Ishikawa (cell line): Measurements from ENCODE around the gene DAO.

Source experiments
- CEBPB ChIP-seq: IDR thresholded peaks from 2 replicates; pipeline ENCODE4 v1.6.1; 2012
- CREB1 ChIP-seq: IDR thresholded peaks from 2 replicates; pipeline ENCODE4 v1.6.1; 2012; ENCODE audit warnings: low read depth
- EGR1 ChIP-seq: IDR thresholded peaks from 2 replicates; pipeline ENCODE4 v1.6.1; 2012
- EP300 ChIP-seq: IDR thresholded peaks from 2 replicates; pipeline ENCODE4 v1.6.1; 2012; ENCODE audit warnings: borderline replicate concordance
- FOXM1 ChIP-seq: IDR thresholded peaks from 2 replicates; pipeline ENCODE4 v1.6.1; 2012; ENCODE audit warnings: low read depth, borderline replicate concordance
- MAX ChIP-seq: IDR thresholded peaks from 2 replicates; pipeline ENCODE4 v1.6.1; 2012
- NFIC ChIP-seq: IDR thresholded peaks from 2 replicates; pipeline ENCODE4 v1.6.1; 2012
- RAD21 ChIP-seq: IDR thresholded peaks from 2 replicates; pipeline ENCODE4 v1.6.1; 2012; ENCODE audit warnings: low read depth
- REST ChIP-seq: IDR thresholded peaks from 2 replicates; pipeline ENCODE4 v1.6.1; 2012; ENCODE audit warnings: low read depth, mild to moderate bottlenecking
- TAF1 ChIP-seq: IDR thresholded peaks from 2 replicates; pipeline ENCODE4 v1.6.1; 2012; ENCODE audit warnings: low read depth, mild to moderate bottlenecking
- TCF12 ChIP-seq: IDR thresholded peaks from 2 replicates; pipeline ENCODE4 v1.6.1; 2012; ENCODE audit warnings: low read depth
- TEAD4 ChIP-seq: IDR thresholded peaks from 2 replicates; pipeline ENCODE4 v1.6.1; 2012
- USF1 ChIP-seq: IDR thresholded peaks from 2 replicates; pipeline ENCODE4 v1.6.1; 2012
- YY1 ChIP-seq: IDR thresholded peaks from 2 replicates; pipeline ENCODE4 v1.6.1; 2012; ENCODE audit warnings: low read depth
- ZBTB7A ChIP-seq: IDR thresholded peaks from 2 replicates; pipeline ENCODE4 v1.6.1; 2012; ENCODE audit warnings: low read depth

The DAO gene

GRCh38 chr12:108858311-108859074 lies 21.4 kb upstream of the DAO start:
- TF ChIP-seq USF1 (no peak), TEAD4 (no peak)

GRCh38 chr12:108859923-108860291 lies 20.0 kb upstream of the DAO start:
- TF ChIP-seq REST (no peak), TEAD4 (no peak), RAD21 (no peak), CREB1 (no peak), TCF12 (no peak), MAX (no peak), TAF1 (no peak), ZBTB7A (no peak), CEBPB (no peak), NFIC (no peak), YY1 (no peak), EP300 (no peak), FOXM1 (no peak)

GRCh38 chr12:108860443-108860842 lies 19.4 kb upstream of the DAO start:
- TF ChIP-seq EGR1 (no peak), CEBPB (no peak), USF1 (no peak), ZBTB7A (no peak), EP300 (no peak), CREB1 (no peak), NFIC (no peak), MAX (no peak), TCF12 (no peak), TEAD4 (no peak)

GRCh38 chr12:108861878-108862587 lies 17.9 kb upstream of the DAO start:
- TF ChIP-seq EGR1 = no peak
- no peak for TF ChIP-seq RAD21
- no peak for TF ChIP-seq ZBTB7A
- TF ChIP-seq CEBPB = no peak
- TF ChIP-seq MAX = no peak
- no peak for TF ChIP-seq TCF12
- no peak for TF ChIP-seq NFIC
- TF ChIP-seq CREB1 = no peak
- TF ChIP-seq REST = no peak
- no peak for TF ChIP-seq YY1
- TF ChIP-seq USF1 = no peak
- no peak for TF ChIP-seq TAF1
- no peak for TF ChIP-seq FOXM1
- TF ChIP-seq TEAD4 = no peak
- no peak for TF ChIP-seq EP300

GRCh38 chr12:108862588-108862959 lies 17.3 kb upstream of the DAO start:
- TF ChIP-seq FOXM1 (no peak), EP300 (no peak), CREB1 (no peak), TEAD4 (no peak), RAD21 (no peak)
